HG02623 (cell line): Measurements from ENCODE around the gene WNT7B.

Experiments used
- ATAC-seq: cut with Tn5 transposase; IDR thresholded peaks from one replicate; pipeline ENCODE4 v1.9.1; 2021; ENCODE audit warnings: moderate library complexity; ENCODE audit not compliant: unreplicated experiment

The WNT7B gene

GRCh38 chr22:45891996-45892621 lies 84.9 kb downstream of the WNT7B start:
- ATAC-seq, result no peak

- ATAC-seq, result no peak
These were observed 85.4 kb downstream of the WNT7B start for GRCh38 chr22:45891471-45891995.

GRCh38 chr22:45891021-45891421 lies 85.9 kb downstream of the WNT7B start:
- ATAC-seq, result no peak

GRCh38 chr22:45890351-45890635 lies 86.7 kb downstream of the WNT7B start:
- ATAC-seq, result no peak

- no peak for ATAC-seq
These were observed 87.2 kb downstream of the WNT7B start for GRCh38 chr22:45889539-45890350.

- no peak for ATAC-seq
These were observed 87.8 kb downstream of the WNT7B start for GRCh38 chr22:45889093-45889538.

GRCh38 chr22:45888221-45889092 lies 88.5 kb downstream of the WNT7B start:
- no peak for ATAC-seq

- no peak for ATAC-seq
These were observed 89.5 kb downstream of the WNT7B start for GRCh38 chr22:45887202-45888131.

- ATAC-seq, result no peak
These were observed 90.4 kb downstream of the WNT7B start for GRCh38 chr22:45886540-45886939.

GRCh38 chr22:45885941-45886395 lies 91.0 kb downstream of the WNT7B start:
- ATAC-seq, result no peak

- no peak for ATAC-seq
These were observed 91.7 kb downstream of the WNT7B start for GRCh38 chr22:45885171-45885840.

- ATAC-seq, result no peak
These were observed 92.5 kb downstream of the WNT7B start for GRCh38 chr22:45884201-45885062.

GRCh38 chr22:45883811-45884170 lies 93.2 kb downstream of the WNT7B start:
- ATAC-seq, result no peak

GRCh38 chr22:45882881-45883810 lies 93.8 kb downstream of the WNT7B start:
- ATAC-seq, result no peak

- no peak for ATAC-seq
These were observed 95.5 kb downstream of the WNT7B start for GRCh38 chr22:45881524-45881875.

GRCh38 chr22:45880716-45881523 lies 96.0 kb downstream of the WNT7B start:
- no peak for ATAC-seq

- ATAC-seq, result no peak
These were observed 96.8 kb downstream of the WNT7B start for GRCh38 chr22:45880091-45880715.
